Stimulated activated CD4-positive, alpha-beta T cell treated with anti-CD3 and anti-CD28 coated beads, Interleukin-1b, Interleukin-23, amount 100 ng/mL, for 24 hours (primary cell): Measurements from ENCODE around the gene SPEG.

Source experiments
- DNase-seq, 4 experiments: peaks; one replicate each; pipeline ENCODE4 v3.0.0-alpha.2; 2020; ENCODE audit warnings: low read depth in 4 of 4, low spot score in 1 of 4

SPEG gene

GRCh38 chr2:219423652-219424377, 10.8 kb upstream of the SPEG start:
- DNase-seq, result no peak

- DNase-seq, result no peak
Observed at GRCh38 chr2:219425238-219426067, 9.2 kb upstream of the SPEG start.

- DNase-seq, result no peak
Observed at GRCh38 chr2:219426068-219426443, 8.6 kb upstream of the SPEG start.

GRCh38 chr2:219426534-219427136, 8.0 kb upstream of the SPEG start:
- no peak for DNase-seq

GRCh38 chr2:219428469-219428868, 6.2 kb upstream of the SPEG start:
- DNase-seq, result no peak

GRCh38 chr2:219429958-219430606, 4.6 kb upstream of the SPEG start:
- DNase-seq, result no peak

GRCh38 chr2:219430633-219431615, 3.7 kb upstream of the SPEG start:
- no peak for DNase-seq

GRCh38 chr2:219433666-219434467, 776 bp upstream of the SPEG start:
- peak in 1 of 4 experiments; percentile 28 for DNase-seq

GRCh38 chr2:219434468-219434717, 250 bp upstream of the SPEG start:
- DNase-seq, result no peak

- no peak for DNase-seq
Observed at GRCh38 chr2:219435701-219436100, 1.1 kb downstream of the SPEG start.

- no peak for DNase-seq
Observed at GRCh38 chr2:219436491-219436890, 1.8 kb downstream of the SPEG start.

- DNase-seq, result no peak
Observed at GRCh38 chr2:219437141-219437540, 2.5 kb downstream of the SPEG start.

- no peak for DNase-seq
Observed at GRCh38 chr2:219437690-219438206, 3.1 kb downstream of the SPEG start.

GRCh38 chr2:219438453-219438852, 3.8 kb downstream of the SPEG start:
- no peak for DNase-seq

GRCh38 chr2:219439506-219439905, 4.9 kb downstream of the SPEG start:
- DNase-seq, result no peak

- no peak for DNase-seq
Observed at GRCh38 chr2:219440388-219441256, 6.0 kb downstream of the SPEG start.

GRCh38 chr2:219441451-219442255, 7.0 kb downstream of the SPEG start:
- DNase-seq, result peak in 2 of 4 experiments; percentile 20 to 48
